ENCODE data around the gene NPFFR1.
A peak's percentile ranks its signal among the peaks of the same experiment; 100 is the strongest.

Gene NPFFR1

GRCh38 chr10:70324951-70325781, 41.4 kb upstream of the NPFFR1 start:
- Histone ChIP-seq H2AK5ac (ENCODE audit: low read length, severe bottlenecking) (no peak overlapping the region), H2AFZ (ENCODE audit: low read depth, low read length) (no peak overlapping the region), H3K4ac (ENCODE audit: low read depth in 1 of 2, low read length in 2 of 2) (no peak overlapping the region), H3K9me3 (ENCODE audit: control insufficient read depth, low read length) (no peaks in the 10 kb centered on the region), H3K14ac (ENCODE audit: low read length in 2 of 2) (peak overlapping the region in 1 of 2 experiments; percentile 6), H2BK15ac (ENCODE audit: low read depth, poor library complexity, severe bottlenecking) (peak overlapping the region; percentile 15), H3K36me3 (ENCODE audit: control insufficient read depth in 1 of 2, insufficient read depth in 2 of 2, low read depth in 1 of 2, low read length in 2 of 2) (peaks cover 0 to 26% of the 10 kb centered on the region in 2 experiments), H2BK5ac (ENCODE audit: low read depth, low read length, poor library complexity, severe bottlenecking) (no peak overlapping the region), H3K27me3 (ENCODE audit: control insufficient read depth in 1 of 2, insufficient read depth in 1 of 2, low read length in 2 of 2) (no peaks in the 10 kb centered on the region), H3K9ac (ENCODE audit: low read length) (no peak overlapping the region), H4K8ac (ENCODE audit: low read length) (peak overlapping the region; percentile 29), H3K23ac (ENCODE audit: low read length in 2 of 2) (no peak overlapping the region), H3K18ac (ENCODE audit: low read depth in 1 of 2, low read length in 2 of 2) (peak overlapping the region in 1 of 2 experiments; percentile 61), H3K27ac (ENCODE audit: low read length, poor library complexity, severe bottlenecking) (no peak overlapping the region), H2BK12ac (ENCODE audit: low read length in 2 of 2) (peak overlapping the region; percentile 23 to 35), H3K79me1 (replicated peaks; ENCODE audit: low read length, poor library complexity, severe bottlenecking) (peaks cover 3% of the 10 kb centered on the region), H4K91ac (ENCODE audit: low read length) (peak overlapping the region; percentile 60), H3K4me3 (ENCODE audit: insufficient read depth in 1 of 2, low read depth in 1 of 2, low read length in 2 of 2) (no peak overlapping the region), H2BK120ac (ENCODE audit: low read depth, low read length) (no peak overlapping the region), H3K4me2 (ENCODE audit: low read length, poor library complexity, severe bottlenecking) (no peak overlapping the region), H3K4me1 (ENCODE audit: control insufficient read depth, insufficient read depth, low read depth, low read length) (peaks cover 23% of the 10 kb centered on the region)
- no peak for DNase-seq
- WGBS: 87% methylated on average over 10 of the region's 10 CpGs

GRCh38 chr10:70324339-70324861, 40.6 kb upstream of the NPFFR1 start:
- no peak for DNase-seq
- Histone ChIP-seq H3K18ac (ENCODE audit: low read depth in 1 of 2, low read length in 2 of 2) (no peak overlapping the region), H2BK15ac (ENCODE audit: low read depth, poor library complexity, severe bottlenecking) (no peak overlapping the region), H4K8ac (ENCODE audit: low read length) (no peak overlapping the region), H3K4ac (ENCODE audit: low read depth in 1 of 2, low read length in 2 of 2) (no peak overlapping the region), H2BK12ac (ENCODE audit: low read length in 2 of 2) (no peak overlapping the region), H3K9me3 (ENCODE audit: control insufficient read depth, low read length) (no peaks in the 10 kb centered on the region), H3K23ac (ENCODE audit: low read length in 2 of 2) (no peak overlapping the region), H3K27me3 (ENCODE audit: control insufficient read depth in 1 of 2, insufficient read depth in 1 of 2, low read length in 2 of 2) (no peaks in the 10 kb centered on the region), H3K79me1 (replicated peaks; ENCODE audit: low read length, poor library complexity, severe bottlenecking) (peaks cover 3% of the 10 kb centered on the region), H3K4me2 (ENCODE audit: low read length, poor library complexity, severe bottlenecking) (no peak overlapping the region), H3K14ac (ENCODE audit: low read length in 2 of 2) (no peak overlapping the region), H4K91ac (ENCODE audit: low read length) (no peak overlapping the region), H3K4me3 (ENCODE audit: insufficient read depth in 1 of 2, low read depth in 1 of 2, low read length in 2 of 2) (no peak overlapping the region), H2AK5ac (ENCODE audit: low read length, severe bottlenecking) (no peak overlapping the region), H2BK120ac (ENCODE audit: low read depth, low read length) (no peak overlapping the region), H2AFZ (ENCODE audit: low read depth, low read length) (no peak overlapping the region), H3K36me3 (ENCODE audit: control insufficient read depth in 1 of 2, insufficient read depth in 2 of 2, low read depth in 1 of 2, low read length in 2 of 2) (peaks cover 0 to 26% of the 10 kb centered on the region in 2 experiments), H3K9ac (ENCODE audit: low read length) (no peak overlapping the region), H2BK5ac (ENCODE audit: low read depth, low read length, poor library complexity, severe bottlenecking) (no peak overlapping the region), H3K4me1 (ENCODE audit: control insufficient read depth, insufficient read depth, low read depth, low read length) (peaks cover 23% of the 10 kb centered on the region), H3K27ac (ENCODE audit: low read length, poor library complexity, severe bottlenecking) (no peak overlapping the region)
- 84% methylated on average over 11 of the region's 11 CpGs for WGBS

- Histone ChIP-seq H4K8ac (ENCODE audit: low read length) (peak overlapping the region; percentile 31), H2BK5ac (ENCODE audit: low read depth, low read length, poor library complexity, severe bottlenecking) (no peak overlapping the region), H4K91ac (ENCODE audit: low read length) (no peak overlapping the region), H3K4me1 (ENCODE audit: control insufficient read depth, insufficient read depth, low read depth, low read length) (peaks cover 23% of the 10 kb centered on the region), H3K9ac (ENCODE audit: low read length) (no peak overlapping the region), H3K4me2 (ENCODE audit: low read length, poor library complexity, severe bottlenecking) (no peak overlapping the region), H3K79me1 (replicated peaks; ENCODE audit: low read length, poor library complexity, severe bottlenecking) (peaks cover 3% of the 10 kb centered on the region), H3K27me3 (ENCODE audit: control insufficient read depth in 1 of 2, insufficient read depth in 1 of 2, low read length in 2 of 2) (no peaks in the 10 kb centered on the region), H3K18ac (ENCODE audit: low read depth in 1 of 2, low read length in 2 of 2) (peak overlapping the region; percentile 41 to 45), H3K14ac (ENCODE audit: low read length in 2 of 2) (peak overlapping the region in 1 of 2 experiments; percentile 4), H2BK12ac (ENCODE audit: low read length in 2 of 2) (peak overlapping the region in 1 of 2 experiments; percentile 18), H3K4ac (ENCODE audit: low read depth in 1 of 2, low read length in 2 of 2) (no peak overlapping the region), H2AFZ (ENCODE audit: low read depth, low read length) (no peak overlapping the region), H3K27ac (ENCODE audit: low read length, poor library complexity, severe bottlenecking) (no peak overlapping the region), H3K4me3 (ENCODE audit: insufficient read depth in 1 of 2, low read depth in 1 of 2, low read length in 2 of 2) (no peak overlapping the region), H3K9me3 (ENCODE audit: control insufficient read depth, low read length) (no peaks in the 10 kb centered on the region), H2AK5ac (ENCODE audit: low read length, severe bottlenecking) (no peak overlapping the region), H3K23ac (ENCODE audit: low read length in 2 of 2) (no peak overlapping the region), H2BK120ac (ENCODE audit: low read depth, low read length) (no peak overlapping the region), H2BK15ac (ENCODE audit: low read depth, poor library complexity, severe bottlenecking) (peak overlapping the region; percentile 62), H3K36me3 (ENCODE audit: control insufficient read depth in 1 of 2, insufficient read depth in 2 of 2, low read depth in 1 of 2, low read length in 2 of 2) (peaks cover 0 to 26% of the 10 kb centered on the region in 2 experiments)
- DNase-seq: no peak
- WGBS: 83% methylated on average over 18 of the region's 18 CpGs
Observed at GRCh38 chr10:70323697-70324338, 40.0 kb upstream of the NPFFR1 start.

GRCh38 chr10:70323138-70323696, 39.4 kb upstream of the NPFFR1 start:
- 96% methylated on average over 9 of the region's 9 CpGs for WGBS
- Histone ChIP-seq H4K8ac (ENCODE audit: low read length) (no peak overlapping the region), H2BK120ac (ENCODE audit: low read depth, low read length) (no peak overlapping the region), H2BK12ac (ENCODE audit: low read length in 2 of 2) (peak overlapping the region in 1 of 2 experiments; percentile 18), H2BK15ac (ENCODE audit: low read depth, poor library complexity, severe bottlenecking) (no peak overlapping the region), H3K36me3 (ENCODE audit: control insufficient read depth in 1 of 2, insufficient read depth in 2 of 2, low read depth in 1 of 2, low read length in 2 of 2) (peaks cover 0 to 26% of the 10 kb centered on the region in 2 experiments), H4K91ac (ENCODE audit: low read length) (no peak overlapping the region), H3K27ac (ENCODE audit: low read length, poor library complexity, severe bottlenecking) (no peak overlapping the region), H3K14ac (ENCODE audit: low read length in 2 of 2) (no peak overlapping the region), H3K4ac (ENCODE audit: low read depth in 1 of 2, low read length in 2 of 2) (no peak overlapping the region), H2BK5ac (ENCODE audit: low read depth, low read length, poor library complexity, severe bottlenecking) (no peak overlapping the region), H3K23ac (ENCODE audit: low read length in 2 of 2) (no peak overlapping the region), H3K27me3 (ENCODE audit: control insufficient read depth in 1 of 2, insufficient read depth in 1 of 2, low read length in 2 of 2) (no peaks in the 10 kb centered on the region), H2AK5ac (ENCODE audit: low read length, severe bottlenecking) (no peak overlapping the region), H3K4me3 (ENCODE audit: insufficient read depth in 1 of 2, low read depth in 1 of 2, low read length in 2 of 2) (no peak overlapping the region), H3K9ac (ENCODE audit: low read length) (no peak overlapping the region), H3K9me3 (ENCODE audit: control insufficient read depth, low read length) (no peaks in the 10 kb centered on the region), H2AFZ (ENCODE audit: low read depth, low read length) (no peak overlapping the region), H3K4me1 (ENCODE audit: control insufficient read depth, insufficient read depth, low read depth, low read length) (peaks cover 23% of the 10 kb centered on the region), H3K79me1 (replicated peaks; ENCODE audit: low read length, poor library complexity, severe bottlenecking) (peaks cover 3% of the 10 kb centered on the region), H3K4me2 (ENCODE audit: low read length, poor library complexity, severe bottlenecking) (no peak overlapping the region), H3K18ac (ENCODE audit: low read depth in 1 of 2, low read length in 2 of 2) (peak overlapping the region in 1 of 2 experiments; percentile 41)
- DNase-seq: no peak
